Psoas muscle (tissue), 8 donors: ENCODE measurements around the gene PKM. TPM values are rescaled to one million over a fixed set of nuclear protein-coding genes. Genes with fewer than 3 reads are reported as not detected.

ENCODE experiments used
- ATAC-seq, 4 donors: fragments of 200-7000 bp; cut with Tn5 transposase; one replicate each; pipeline ENCODE4 v1.9.1; 2020; ENCODE audit warnings: moderate library complexity in 3 of 4, mild to moderate bottlenecking in 2 of 4
- DNase-seq, 2 donors: peaks; one replicate each; pipeline ENCODE4 v3.0.0-alpha.2; 2020
- H3K27ac ChIP-seq: fragments of 200-600 bp; one replicate; pipeline ENCODE4 v1.8.0; 2022
- H3K27me3 ChIP-seq, 3 donors: fragments of 200-600 bp in 1 of 3; one replicate each; pipeline versions ENCODE4 v1.6.1 to v1.8.0; 2013 to 2022; ENCODE audit warnings: low read length in 2 of 3, mild to moderate bottlenecking in 2 of 3, moderate library complexity in 1 of 3; ENCODE audit not compliant: insufficient read depth in 3 of 3
- H3K36me3 ChIP-seq, 2 donors: fragments of 200-600 bp in 1 of 2; one replicate each; pipeline versions ENCODE4 v1.6.1 to v1.8.0; 2013 to 2022; ENCODE audit warnings: low read depth in 1 of 2, mild to moderate bottlenecking in 1 of 2, moderate library complexity in 1 of 2; ENCODE audit not compliant: insufficient read depth in 1 of 2
- H3K4me1 ChIP-seq: fragments of 200-600 bp; one replicate; pipeline ENCODE4 v1.8.0; 2022
- H3K4me3 ChIP-seq: fragments of 200-600 bp; one replicate; pipeline ENCODE4 v1.8.0; 2022; ENCODE audit warnings: mild to moderate bottlenecking
- H3K9me3 ChIP-seq: fragments of 200-600 bp; one replicate; pipeline ENCODE4 v1.8.0; 2022
- CTCF ChIP-seq: fragments of 200-600 bp; IDR thresholded peaks from one replicate; pipeline ENCODE4 v1.8.0; 2022; ENCODE audit warnings: antibody characterized with exemption
- WGBS, 3 donors: extraction: QIAGEN DNeasy Blood & Tissue Kit; methylation state at CpG; one replicate each; pipeline versions ENCODE4 v1.1.6 to v1.1.7; 2013; 5-methylcytosine and 5-hydroxymethylcytosine counted together
- intact Hi-C, 2 donors: fragments of 100-400 bp; cut with DNase I; formaldehyde crosslinking; loops; one replicate each; pipeline versions ENCODE4 v1.11.0 to v1.14.2; 2022
- polyA plus RNA-seq, 3 donors: library from polyadenylated mRNA; stranded (reverse); fragments of 200-250 nt; gene quantifications; one replicate each; pipeline ENCODE4 v1.2.3, GENCODE V29; 2013
- total RNA-seq, 4 donors: library from RNA; stranded (reverse); fragmentation: NEBNext Ultra II Directional in 2 of 4; extraction: Animal tissue kit (Norgen Biotek cat#: 25700) in 2 of 4; gene quantifications; one replicate each; pipeline versions ENCODE4 v1.2.1 to v1.2.4, GENCODE V29; 2021 to 2023
- donor health status: healthy with polysubstance abuse.
- donor health status: DM: no; HTN: no; CAD: no; lungs with moderate emphysema.
- donor health status: Bipolar disorder and iron deficiency.
- donor health status: healthy.
- donor health status: DM: yes; HTN: yes; CAD: no.
- donor health status: DM: no; HTN: no; CAD: no.
- donor health status: DM: no; HTN: no; CAD: no.
- donor health status: DM: yes; HTN: yes; CAD: no.

The PKM gene
- total and polyA plus RNA-seq, 7 donors: 513 to 1,170 (median 958) TPM

- intact Hi-C loops: loop anchor here in 1 of 2 donors (5.0 kb wide), 1 partner anchor 36 kb away; the partner anchor contains the start of gene PKM
- TF ChIP-seq CTCF: no peak
- no peaks in the 10 kb centered on the region for H3K9me3 ChIP-seq
- peaks cover 16% of the 10 kb centered on the region for H3K4me1 ChIP-seq
- DNase-seq: no peak
- H3K36me3 ChIP-seq: peaks cover 7 to 28% of the 10 kb centered on the region in 2 donors
- H3K27ac ChIP-seq: no peak overlapping the region
- no peaks in the 10 kb centered on the region for H3K27me3 ChIP-seq
- 80 to 84% (median 82%) methylated on average over 13 of the region's 13 CpGs for WGBS, 3 donors
- H3K4me3 ChIP-seq: no peak overlapping the region
- no peak for ATAC-seq
These were observed 34.5 kb downstream of the PKM start for GRCh38 chr15:72196409-72197040.

GRCh38 chr15:72195101-72195511 is 35.9 kb downstream of the PKM start:
- no peak for TF ChIP-seq CTCF
- Histone ChIP-seq H3K27ac (no peak overlapping the region), H3K9me3 (no peaks in the 10 kb centered on the region), H3K36me3 (peaks cover 0 to 14% of the 10 kb centered on the region in 2 donors), H3K27me3 (no peaks in the 10 kb centered on the region), H3K4me1 (peaks cover 2% of the 10 kb centered on the region), H3K4me3 (no peak overlapping the region)
- 77 to 81% (median 79%) methylated on average over 6 of the region's 6 CpGs for WGBS, 3 donors
- intact Hi-C loops: loop anchor here in 1 of 2 donors (5.0 kb wide), 1 partner anchor 37 kb away; the partner anchor contains the start of gene PKM
- ATAC-seq (no peak), DNase-seq (no peak)

- no peak overlapping the region for H3K27ac ChIP-seq
- ATAC-seq (no peak), DNase-seq (no peak)
- H3K27me3 ChIP-seq: no peaks in the 10 kb centered on the region
- no peak for TF ChIP-seq CTCF
- intact Hi-C loops: no loop called here
- WGBS, 3 donors: 67 to 74% (median 72%) methylated on average over 8 of the region's 8 CpGs
- H3K9me3 ChIP-seq: no peaks in the 10 kb centered on the region
- H3K36me3 ChIP-seq: peaks cover 0 to 4% of the 10 kb centered on the region in 2 donors
- H3K4me3 ChIP-seq: no peak overlapping the region
- H3K4me1 ChIP-seq: no peaks in the 10 kb centered on the region
These were observed 37.1 kb downstream of the PKM start for GRCh38 chr15:72193836-72194396.

- ATAC-seq (no peak), DNase-seq (no peak)
- Histone ChIP-seq H3K4me3 (no peak overlapping the region), H3K36me3 (no peaks in the 10 kb centered on the region), H3K27me3 (no peaks in the 10 kb centered on the region), H3K4me1 (no peaks in the 10 kb centered on the region), H3K27ac (no peak overlapping the region), H3K9me3 (no peaks in the 10 kb centered on the region)
- TF ChIP-seq CTCF: no peak
- intact Hi-C loops: no loop called here
- WGBS, 3 donors: 51 to 65% (median 58%) methylated on average over 3 of the region's 3 CpGs
These were observed 38.6 kb downstream of the PKM start for GRCh38 chr15:72192416-72192815.
